BLaER1 (cell line): Measurements from ENCODE around the gene PIK3C3.
A peak's percentile ranks its signal among the peaks of the same experiment; 100 is the strongest.

Experiments
- H3K27ac ChIP-seq: shearing (Covaris generic); formaldehyde crosslinking; 2 replicates; pipeline ENCODE4 v1.8.1; 2022
- H3K27me3 ChIP-seq: shearing (Covaris generic); formaldehyde crosslinking; 2 replicates; pipeline ENCODE4 v1.8.1; 2022
- H3K36me3 ChIP-seq: shearing (Covaris generic); formaldehyde crosslinking; 2 replicates; pipeline ENCODE4 v1.8.1; 2022
- H3K4me1 ChIP-seq: shearing (Covaris generic); formaldehyde crosslinking; 2 replicates; pipeline ENCODE4 v1.8.1; 2022
- H3K4me2 ChIP-seq: shearing (Covaris generic); formaldehyde crosslinking; 2 replicates; pipeline ENCODE4 v1.8.1; 2022
- H3K4me3 ChIP-seq: shearing (Covaris generic); formaldehyde crosslinking; 2 replicates; pipeline ENCODE4 v1.8.1; 2022
- H3K9ac ChIP-seq: shearing (Covaris generic); formaldehyde crosslinking; 2 replicates; pipeline ENCODE4 v1.8.1; 2022
- H3K9me3 ChIP-seq: shearing (Covaris generic); formaldehyde crosslinking; 2 replicates; pipeline ENCODE4 v1.8.1; 2022
- H4K20me1 ChIP-seq: shearing (Covaris generic); formaldehyde crosslinking; 2 replicates; pipeline ENCODE4 v1.8.1; 2022
- Cebpa-rat ChIP-seq: shearing (Covaris generic); IDR thresholded peaks from 2 replicates; pipeline ENCODE4 v1.8.1; 2022

The PIK3C3 gene

DNA sequence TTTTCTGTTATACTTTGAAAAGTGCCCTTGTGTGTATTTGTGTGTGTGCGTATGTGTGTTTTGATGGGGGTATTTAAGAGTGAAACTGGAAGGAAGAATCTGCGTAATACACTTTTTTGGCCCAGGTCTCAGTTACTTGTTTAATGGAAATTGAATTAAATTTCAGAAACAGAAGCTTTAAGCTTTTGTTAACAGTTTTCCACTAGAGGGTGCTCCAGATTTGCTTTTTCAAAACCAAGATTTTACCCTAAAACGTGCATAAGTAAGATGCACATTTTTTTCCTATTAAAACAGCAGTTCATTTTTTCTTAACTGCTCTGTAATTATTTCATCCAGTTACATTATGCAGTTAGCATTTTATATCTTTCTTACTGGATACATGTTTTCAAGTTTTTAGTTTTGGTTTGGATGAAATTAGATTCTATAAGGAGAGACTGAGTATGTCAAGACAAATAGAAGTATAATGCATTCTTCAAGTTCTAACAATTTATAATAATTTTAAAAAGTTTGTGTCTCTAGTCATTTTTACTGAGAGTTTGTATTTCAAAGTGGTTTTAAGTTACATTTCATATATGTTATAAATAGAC lies 97.2 kb downstream of the PIK3C3 start:
- Histone ChIP-seq H3K27me3 (no peaks in the 10 kb centered on the region), H3K9ac (no peak overlapping the region), H3K9me3 (no peaks in the 10 kb centered on the region), H3K4me2 (no peak overlapping the region), H4K20me1 (no peaks in the 10 kb centered on the region), H3K4me3 (no peak overlapping the region), H3K4me1 (no peaks in the 10 kb centered on the region), H3K36me3 (peaks cover 35% of the 10 kb centered on the region), H3K27ac (no peak overlapping the region)
- no peak for TF ChIP-seq Cebpa-rat

DNA sequence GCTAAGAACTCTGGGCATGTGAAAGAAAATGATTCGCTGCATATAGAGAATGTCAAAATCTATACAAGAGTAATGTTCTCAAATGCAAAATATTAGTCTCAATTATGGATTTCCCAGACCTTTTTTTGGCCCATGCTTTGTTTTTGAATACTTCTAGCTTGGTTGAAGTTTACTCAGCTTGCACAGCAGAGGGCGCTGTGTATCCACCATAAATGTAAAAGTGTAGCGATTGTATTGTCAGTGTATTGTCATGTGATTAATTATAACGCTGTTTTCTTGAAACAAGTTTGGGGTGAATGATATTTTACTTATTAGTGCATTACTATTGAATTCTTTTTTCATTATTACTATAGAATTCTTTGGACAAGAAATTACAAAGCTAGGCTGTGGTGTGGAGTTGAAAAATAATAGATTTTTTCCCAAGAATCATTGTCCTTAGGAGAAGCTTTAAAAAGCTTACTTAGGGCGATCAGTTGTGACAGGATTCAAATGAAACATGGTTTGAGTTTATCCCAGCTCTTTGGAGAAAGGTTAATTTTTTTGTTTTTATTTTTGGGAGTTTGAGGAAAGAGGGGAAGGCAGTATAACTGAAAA lies 98.3 kb downstream of the PIK3C3 start:
- H3K36me3 ChIP-seq: peaks cover 27% of the 10 kb centered on the region
- H3K4me3 ChIP-seq: no peak overlapping the region
- H3K4me1 ChIP-seq: no peaks in the 10 kb centered on the region
- H3K27me3 ChIP-seq: no peaks in the 10 kb centered on the region
- H3K9me3 ChIP-seq: no peaks in the 10 kb centered on the region
- no peak overlapping the region for H3K9ac ChIP-seq
- TF ChIP-seq Cebpa-rat: no peak
- H4K20me1 ChIP-seq: no peaks in the 10 kb centered on the region
- no peak overlapping the region for H3K4me2 ChIP-seq
- H3K27ac ChIP-seq: no peak overlapping the region

DNA sequence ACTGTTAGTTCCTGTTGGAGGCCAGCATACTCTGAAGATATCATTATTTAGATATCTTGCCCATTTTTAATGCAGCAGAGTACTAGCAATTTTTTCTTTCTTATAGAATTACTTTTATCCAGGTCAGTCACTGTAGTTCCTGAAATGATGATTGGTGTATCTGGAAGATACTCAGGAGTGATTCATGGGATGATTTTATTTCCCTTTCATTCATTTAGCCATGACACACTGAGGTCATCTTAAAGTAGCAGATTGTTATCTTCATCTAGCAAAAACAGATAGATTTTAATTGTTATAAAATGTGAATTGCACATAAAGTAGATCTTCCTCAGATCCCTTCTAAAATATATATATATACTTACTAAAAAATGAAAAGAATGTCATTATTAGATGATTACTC lies 109.1 kb downstream of the PIK3C3 start:
- peak overlapping the region; percentile 26; the same call in 1 of the 2 replicates for H3K4me2 ChIP-seq
- H3K4me3 ChIP-seq: no peak overlapping the region
- no peak overlapping the region for H3K27ac ChIP-seq
- peaks cover 33% of the 10 kb centered on the region for H3K36me3 ChIP-seq
- no peak overlapping the region for H3K9ac ChIP-seq
- TF ChIP-seq Cebpa-rat: no peak
- peaks cover 9% of the 10 kb centered on the region for H3K4me1 ChIP-seq
- no peaks in the 10 kb centered on the region for H3K27me3 ChIP-seq
- no peaks in the 10 kb centered on the region for H3K9me3 ChIP-seq
- H4K20me1 ChIP-seq: no peaks in the 10 kb centered on the region

DNA sequence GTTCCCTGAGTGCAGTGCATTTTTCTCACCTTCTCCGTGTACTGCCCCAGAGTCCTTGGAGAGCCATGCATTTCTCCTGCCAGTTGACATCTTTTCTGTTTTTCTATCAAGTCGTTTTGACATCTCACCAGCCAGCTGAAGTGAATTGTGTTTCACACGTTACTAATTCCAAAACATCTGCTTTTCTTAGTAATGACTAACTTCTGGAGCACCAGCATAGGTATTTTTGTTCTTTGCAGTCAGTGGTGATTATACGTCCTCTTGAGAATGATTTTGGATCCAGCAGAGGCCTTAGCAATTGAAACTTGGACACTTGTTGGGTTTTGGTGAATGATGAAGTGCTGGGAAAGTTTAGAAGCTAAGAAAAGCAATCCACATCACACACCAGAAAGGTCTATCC lies 112.5 kb downstream of the PIK3C3 start:
- H3K9ac ChIP-seq: no peak overlapping the region
- H3K27ac ChIP-seq: no peak overlapping the region
- no peaks in the 10 kb centered on the region for H3K27me3 ChIP-seq
- no peak overlapping the region for H3K4me2 ChIP-seq
- peaks cover 39% of the 10 kb centered on the region for H3K36me3 ChIP-seq
- no peak overlapping the region for H3K4me3 ChIP-seq
- H4K20me1 ChIP-seq: no peaks in the 10 kb centered on the region
- H3K9me3 ChIP-seq: no peaks in the 10 kb centered on the region
- TF ChIP-seq Cebpa-rat: no peak
- H3K4me1 ChIP-seq: peaks cover 19% of the 10 kb centered on the region

DNA sequence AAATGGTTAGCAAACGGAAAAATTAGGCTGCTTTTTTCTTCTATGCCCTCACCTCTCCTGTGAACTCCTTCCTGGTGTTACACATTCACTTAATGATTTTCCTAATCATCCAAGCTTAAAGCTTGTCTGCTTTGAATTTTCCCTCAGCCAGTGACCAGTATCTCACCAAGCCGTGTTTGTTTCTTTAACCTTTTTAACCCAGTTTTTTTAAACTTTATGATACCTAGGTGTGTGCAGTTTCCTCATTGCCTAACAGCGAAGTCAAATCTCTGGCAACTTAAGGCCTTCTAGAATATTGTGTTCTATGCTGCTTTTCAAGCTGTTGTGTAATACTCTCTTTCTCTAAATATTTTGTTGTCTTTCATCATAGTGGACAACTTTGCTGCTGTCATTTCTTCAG lies 113.0 kb downstream of the PIK3C3 start:
- Histone ChIP-seq H3K4me3 (no peak overlapping the region), H3K36me3 (peaks cover 44% of the 10 kb centered on the region), H3K27me3 (no peaks in the 10 kb centered on the region), H3K9me3 (no peaks in the 10 kb centered on the region), H3K4me2 (no peak overlapping the region), H3K9ac (no peak overlapping the region), H4K20me1 (no peaks in the 10 kb centered on the region), H3K27ac (no peak overlapping the region), H3K4me1 (peaks cover 19% of the 10 kb centered on the region)
- TF ChIP-seq Cebpa-rat: no peak

DNA sequence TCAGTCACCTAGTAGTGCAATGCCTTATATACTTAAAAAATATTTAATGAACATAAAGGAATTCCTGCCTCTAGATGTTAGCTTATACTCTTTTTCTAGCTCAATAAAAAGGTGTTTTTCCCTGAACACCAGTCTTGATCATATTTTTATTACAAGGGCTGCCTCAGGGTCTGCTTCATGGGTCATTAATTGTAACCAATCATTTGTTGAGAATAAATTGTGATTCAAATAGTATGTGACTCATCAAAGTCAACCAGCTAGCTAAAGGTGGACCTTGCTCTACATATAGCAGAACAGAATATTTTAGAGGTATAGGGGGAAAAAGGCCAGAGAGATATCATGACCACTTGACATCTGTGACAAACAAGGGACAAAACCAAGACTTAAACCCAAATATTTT lies 114.0 kb downstream of the PIK3C3 start:
- H3K9me3 ChIP-seq: no peaks in the 10 kb centered on the region
- H4K20me1 ChIP-seq: no peaks in the 10 kb centered on the region
- no peaks in the 10 kb centered on the region for H3K27me3 ChIP-seq
- H3K4me1 ChIP-seq: peaks cover 11% of the 10 kb centered on the region
- no peak for TF ChIP-seq Cebpa-rat
- no peak overlapping the region for H3K9ac ChIP-seq
- no peak overlapping the region for H3K27ac ChIP-seq
- H3K36me3 ChIP-seq: peaks cover 53% of the 10 kb centered on the region
- no peak overlapping the region for H3K4me3 ChIP-seq
- no peak overlapping the region for H3K4me2 ChIP-seq

DNA sequence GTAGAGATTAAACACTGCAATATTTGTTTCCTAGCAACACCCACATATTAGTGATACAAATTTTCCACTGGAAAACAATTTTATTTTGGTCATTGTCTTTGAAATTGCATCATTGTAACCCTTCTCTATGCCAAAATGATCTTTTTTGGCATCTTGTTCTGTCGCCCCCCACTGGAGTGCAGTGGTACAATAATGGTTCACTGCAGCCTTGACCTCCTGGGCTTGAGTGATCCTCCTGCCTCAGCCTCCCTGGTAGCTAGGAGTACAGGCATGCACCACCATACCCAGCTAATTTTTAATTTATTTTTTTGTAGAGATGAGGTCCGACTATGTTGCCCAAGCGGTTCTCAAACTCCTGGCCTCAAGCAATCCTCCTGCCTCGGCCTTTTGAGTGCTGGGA lies 117.4 kb downstream of the PIK3C3 start:
- no peak overlapping the region for H3K4me2 ChIP-seq
- peaks cover 9% of the 10 kb centered on the region for H3K4me1 ChIP-seq
- no peak overlapping the region for H3K9ac ChIP-seq
- H3K36me3 ChIP-seq: peaks cover 51% of the 10 kb centered on the region
- no peaks in the 10 kb centered on the region for H3K27me3 ChIP-seq
- no peak overlapping the region for H3K27ac ChIP-seq
- no peaks in the 10 kb centered on the region for H3K9me3 ChIP-seq
- H3K4me3 ChIP-seq: no peak overlapping the region
- no peak for TF ChIP-seq Cebpa-rat
- no peaks in the 10 kb centered on the region for H4K20me1 ChIP-seq

DNA sequence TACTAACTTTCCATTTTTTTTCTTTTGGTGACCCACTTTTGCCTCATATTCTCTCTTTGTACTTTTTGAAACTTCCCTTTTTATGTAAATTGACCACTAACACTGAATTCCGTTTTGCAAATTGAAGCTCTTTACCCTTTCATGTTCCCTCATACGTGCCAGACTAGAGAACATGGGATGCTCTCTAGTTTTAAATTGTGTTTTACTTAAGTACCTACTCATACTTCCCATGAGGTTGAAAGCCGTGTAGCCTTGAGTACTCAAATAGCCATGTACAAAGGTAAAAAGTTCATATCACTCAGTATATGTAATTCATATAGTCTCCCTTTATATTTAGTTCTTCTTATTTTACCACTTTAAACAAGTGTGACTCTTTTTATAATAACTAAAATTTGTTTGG lies 119.7 kb downstream of the PIK3C3 start:
- Histone ChIP-seq H3K9me3 (no peaks in the 10 kb centered on the region), H3K36me3 (peaks cover 52% of the 10 kb centered on the region), H3K4me2 (no peak overlapping the region), H3K4me3 (no peak overlapping the region), H4K20me1 (no peaks in the 10 kb centered on the region), H3K9ac (no peak overlapping the region), H3K27me3 (no peaks in the 10 kb centered on the region), H3K27ac (no peak overlapping the region), H3K4me1 (peaks cover 6% of the 10 kb centered on the region)
- TF ChIP-seq Cebpa-rat: no peak

DNA sequence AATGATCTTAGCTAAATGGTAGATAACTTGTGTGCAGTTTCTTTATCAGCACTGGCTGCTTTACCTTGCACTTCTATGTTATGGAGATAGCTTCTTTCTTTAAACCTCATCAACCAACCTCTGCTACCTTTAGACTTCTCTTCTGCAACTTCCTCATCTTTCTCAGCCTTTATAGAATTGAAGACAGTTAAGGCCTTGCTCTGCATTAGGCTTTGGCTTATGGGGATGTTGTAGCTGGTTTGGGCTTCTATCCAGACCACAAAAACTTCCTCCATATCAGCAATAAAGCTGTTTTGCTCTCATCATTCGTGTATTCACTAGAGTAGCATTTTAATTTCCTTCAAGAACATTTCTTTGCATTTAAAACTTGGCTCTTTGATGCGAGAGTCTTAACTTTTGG lies 123.7 kb downstream of the PIK3C3 start:
- H3K4me2 ChIP-seq: no peak overlapping the region
- H3K27me3 ChIP-seq: no peaks in the 10 kb centered on the region
- H4K20me1 ChIP-seq: no peaks in the 10 kb centered on the region
- no peak overlapping the region for H3K9ac ChIP-seq
- no peaks in the 10 kb centered on the region for H3K9me3 ChIP-seq
- H3K4me3 ChIP-seq: no peak overlapping the region
- peaks cover 51% of the 10 kb centered on the region for H3K36me3 ChIP-seq
- no peaks in the 10 kb centered on the region for H3K4me1 ChIP-seq
- TF ChIP-seq Cebpa-rat: no peak
- no peak overlapping the region for H3K27ac ChIP-seq

DNA sequence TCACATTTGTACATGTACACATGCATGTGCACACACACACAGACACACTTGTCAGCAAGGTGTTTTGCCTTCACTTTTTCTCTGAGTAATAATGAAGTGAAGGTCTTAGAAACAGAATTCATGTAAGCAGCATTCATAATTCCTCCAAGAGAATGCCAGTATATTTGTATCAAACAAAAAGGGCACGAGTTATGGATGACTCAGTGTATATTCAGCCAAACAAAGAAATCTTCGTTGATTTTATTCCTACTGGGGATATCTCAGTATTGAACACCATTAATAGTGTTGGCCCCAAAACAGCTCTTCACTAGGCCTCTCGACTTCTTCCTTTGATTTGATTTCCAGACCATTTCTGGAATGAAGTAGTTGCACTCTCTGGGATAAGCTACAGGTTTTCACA lies 125.3 kb downstream of the PIK3C3 start:
- H3K36me3 ChIP-seq: peaks cover 52% of the 10 kb centered on the region

More for the DNA sequence above, 125.3 kb downstream of the PIK3C3 start:
- no peak for TF ChIP-seq Cebpa-rat
- Histone ChIP-seq H3K9ac (no peak overlapping the region), H3K27me3 (no peaks in the 10 kb centered on the region), H3K4me2 (no peak overlapping the region), H3K4me3 (no peak overlapping the region), H3K4me1 (no peaks in the 10 kb centered on the region), H3K9me3 (no peaks in the 10 kb centered on the region), H4K20me1 (no peaks in the 10 kb centered on the region), H3K27ac (no peak overlapping the region)
